ENCODE data around the gene CCDC188.

The CCDC188 gene

DNA sequence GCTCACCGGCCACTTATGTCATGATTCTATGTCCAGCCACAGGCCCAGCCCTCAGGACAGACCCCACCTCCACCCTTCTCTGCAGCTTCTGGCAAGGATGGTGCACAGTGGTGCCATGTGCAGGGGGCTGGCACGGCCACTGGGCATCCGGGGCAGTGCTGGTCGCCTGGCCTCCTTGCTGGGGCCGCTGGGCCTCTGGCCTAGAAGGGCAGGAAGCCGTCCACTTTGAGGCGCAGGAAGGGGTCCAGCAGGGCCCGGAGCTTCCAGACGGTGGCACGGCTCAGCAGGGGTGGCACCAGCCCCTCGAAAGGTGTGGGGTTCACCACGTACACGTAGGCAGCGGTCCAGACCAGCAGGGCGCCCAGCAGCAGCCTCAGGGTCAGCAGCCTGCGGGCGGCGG, 2.4 kb downstream of the CCDC188 start:
- no peak for DNase-seq (ENCODE audit: low read depth in 2 of 2)

DNA sequence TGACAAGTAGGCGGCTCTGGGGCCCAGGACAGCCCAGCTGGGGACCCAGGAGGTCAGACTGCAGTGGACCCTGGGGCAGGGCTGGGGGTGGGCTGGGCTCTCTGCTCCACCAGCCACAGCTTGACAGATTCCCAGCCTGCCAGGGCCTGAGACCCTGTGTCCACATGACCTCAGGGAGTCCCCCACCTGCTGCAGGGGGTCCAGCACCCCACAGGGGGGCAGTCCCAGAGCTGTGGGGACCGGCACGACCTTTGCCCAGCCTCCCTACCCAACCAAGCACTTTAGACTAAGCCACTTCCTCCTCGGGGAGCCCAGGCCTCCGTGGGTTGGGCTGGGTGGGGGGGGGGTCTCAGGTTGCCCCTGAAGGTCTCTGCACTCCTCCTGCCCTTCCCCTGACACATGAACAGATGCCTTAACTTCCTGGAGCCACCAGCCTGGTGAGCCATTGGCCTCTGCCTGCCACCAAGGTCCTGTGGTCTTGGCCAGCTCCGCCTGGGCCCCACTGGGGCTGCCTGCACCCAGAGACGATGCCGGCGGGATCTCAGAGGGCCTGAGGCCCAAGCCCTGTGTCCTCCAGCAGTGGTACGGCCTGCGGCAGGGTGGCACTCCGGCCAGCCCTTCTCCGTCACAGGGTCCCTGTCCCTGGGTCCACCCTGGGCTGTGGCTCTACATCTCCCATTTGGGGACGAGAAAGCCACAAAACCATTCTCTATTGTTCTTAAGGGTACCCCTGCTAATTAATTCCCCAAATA, 3.4 kb downstream of the CCDC188 start:
- no peak for DNase-seq (ENCODE audit: low read depth in 2 of 2)

DNA sequence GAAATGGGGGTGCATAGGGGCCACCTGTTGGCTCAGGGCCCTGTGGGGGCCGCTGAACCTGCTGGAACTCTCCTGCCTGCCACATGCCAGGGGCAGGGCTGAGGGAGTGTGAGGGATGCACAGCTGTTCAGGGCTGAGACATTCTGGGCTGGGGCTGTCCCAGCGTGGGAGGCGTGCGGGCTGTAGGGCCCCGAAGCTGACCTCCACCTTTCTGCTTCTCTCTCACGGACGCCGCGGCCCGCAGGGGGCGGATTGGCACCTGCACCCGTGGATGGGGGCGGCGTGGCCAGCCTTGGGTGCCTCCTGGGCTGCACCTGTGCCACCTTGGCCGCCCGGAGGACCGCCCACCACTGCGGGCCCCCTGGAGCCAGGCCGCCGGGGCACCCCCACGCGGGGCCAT, 4.1 kb downstream of the CCDC188 start:
- no peak for DNase-seq (ENCODE audit: low read depth in 2 of 2)

DNA sequence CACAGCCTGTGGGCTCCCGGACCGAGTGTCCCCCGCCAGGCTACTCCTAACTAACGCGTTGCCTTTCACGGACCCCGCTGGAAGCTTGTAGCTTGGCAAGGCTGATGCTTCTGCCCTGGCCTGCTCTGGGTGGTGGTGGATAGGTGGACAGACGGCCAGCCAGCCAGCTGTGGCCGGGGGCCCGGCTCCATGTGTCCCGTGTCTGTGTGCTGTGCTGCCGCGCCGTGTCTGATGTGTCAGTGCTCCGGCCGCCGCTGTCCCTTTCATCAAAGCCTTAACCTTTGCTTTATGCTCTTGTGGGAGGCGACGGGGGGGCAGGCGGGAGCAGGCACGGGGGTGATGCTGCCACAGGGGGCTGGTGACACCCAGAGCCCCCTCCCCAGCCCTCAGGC, 5.0 kb downstream of the CCDC188 start:
- DNase-seq (ENCODE audit: low read depth in 2 of 2): no peak

DNA sequence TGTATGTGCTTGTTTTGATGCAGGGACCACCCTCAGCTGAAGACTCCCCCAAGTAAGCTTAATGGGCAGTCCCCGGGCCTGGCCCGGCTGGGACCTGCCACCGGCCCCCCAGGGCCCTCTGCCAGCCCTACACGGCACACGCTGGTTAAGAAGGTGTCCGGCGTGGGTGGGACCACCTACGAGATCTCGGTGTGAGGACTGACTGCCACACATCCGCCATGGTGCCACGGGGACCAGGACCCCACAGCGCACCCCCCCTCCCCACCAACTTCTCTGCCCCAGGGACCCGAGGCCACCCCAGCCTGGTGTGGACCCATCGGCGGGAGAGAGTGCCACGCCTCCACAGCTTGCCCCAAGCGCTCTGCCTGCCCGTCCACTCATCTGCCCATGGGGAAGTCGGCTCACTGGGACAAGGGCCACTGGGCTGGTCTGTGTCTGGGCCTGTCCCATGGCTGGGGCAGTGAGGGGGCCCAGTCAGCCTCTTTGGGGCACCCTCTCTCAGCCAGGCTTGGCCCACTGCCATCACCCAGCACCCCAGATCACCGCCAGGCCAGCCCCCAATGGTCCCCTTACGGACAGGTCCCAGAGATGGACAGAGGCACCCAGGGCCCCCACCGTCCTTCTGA, 5.5 kb downstream of the CCDC188 start:
- DNase-seq (ENCODE audit: low read depth in 2 of 2): no peak

DNA sequence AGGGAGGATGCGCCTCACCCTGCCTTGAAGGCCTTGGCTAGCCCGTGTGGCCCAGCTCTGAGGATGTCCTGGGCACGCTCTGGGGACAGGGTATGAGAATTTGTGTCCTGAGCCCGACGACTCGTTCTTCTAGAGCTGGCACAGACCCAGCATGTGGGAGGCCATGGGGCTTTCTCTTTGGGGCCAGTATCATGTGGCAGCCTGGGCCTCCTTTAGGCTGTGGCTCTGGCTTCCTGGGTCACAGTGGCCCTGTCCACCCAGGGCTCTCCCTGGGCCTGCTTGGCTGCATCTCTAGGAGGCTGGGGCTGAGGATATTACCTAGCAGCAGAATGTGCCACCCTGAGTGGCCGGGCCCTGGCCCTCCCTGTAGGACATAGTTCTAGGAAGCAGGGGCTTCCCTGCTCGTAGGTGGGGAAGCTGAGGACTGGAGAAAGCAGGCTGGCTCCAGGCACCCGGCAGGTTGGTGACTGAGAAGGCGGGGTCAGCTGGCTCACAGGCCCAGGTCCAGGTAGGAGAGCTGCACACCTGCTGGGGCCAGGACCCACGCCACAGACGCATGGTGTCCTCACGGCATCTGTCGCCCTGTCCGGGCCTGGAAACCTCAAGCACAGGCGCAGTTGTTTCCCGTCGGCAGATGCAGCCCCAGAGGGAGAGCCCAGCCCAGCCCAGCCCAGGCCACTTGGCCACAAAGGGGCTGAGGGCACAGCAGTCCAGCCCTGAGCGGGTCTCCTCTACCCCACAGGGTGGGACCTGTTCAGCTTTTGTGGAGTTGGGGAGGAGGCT, 6.8 kb downstream of the CCDC188 start:
- DNase-seq (ENCODE audit: low read depth in 2 of 2): no peak

DNA sequence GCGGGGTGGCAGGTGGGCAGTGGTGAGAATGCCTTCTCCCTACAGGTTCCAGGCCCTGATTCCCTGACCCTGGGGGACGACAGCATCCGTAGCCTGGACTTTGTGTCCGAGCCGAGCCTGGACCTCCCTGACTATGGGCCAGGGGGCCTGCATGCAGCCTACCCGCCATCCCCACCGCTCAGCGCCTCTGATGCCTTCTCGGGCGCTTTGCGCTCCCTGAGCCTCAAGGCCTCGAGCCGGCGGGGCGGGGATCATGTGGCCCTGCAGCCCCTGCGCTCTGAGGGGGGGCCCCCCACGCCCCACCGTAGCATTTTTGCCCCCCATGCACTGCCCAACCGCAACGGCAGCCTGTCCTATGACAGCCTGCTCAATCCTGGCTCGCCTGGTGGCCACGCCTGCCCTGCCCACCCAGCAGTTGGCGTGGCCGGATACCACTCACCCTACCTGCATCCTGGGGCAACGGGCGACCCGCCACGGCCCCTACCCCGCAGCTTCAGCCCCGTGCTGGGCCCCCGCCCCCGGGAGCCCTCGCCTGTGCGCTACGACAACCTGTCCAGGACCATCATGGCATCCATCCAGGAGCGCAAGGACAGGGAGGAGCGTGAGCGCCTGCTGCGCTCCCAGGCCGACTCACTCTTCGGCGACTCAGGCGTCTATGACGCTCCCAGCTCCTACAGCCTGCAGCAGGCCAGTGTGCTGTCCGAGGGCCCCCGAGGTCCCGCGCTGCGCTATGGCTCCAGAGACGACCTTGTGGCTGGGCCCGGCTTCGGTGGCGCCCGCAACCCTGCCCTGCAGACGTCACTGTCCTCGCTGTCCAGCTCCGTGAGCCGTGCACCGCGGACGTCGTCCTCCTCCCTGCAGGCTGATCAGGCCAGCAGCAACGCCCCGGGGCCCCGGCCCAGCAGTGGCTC, 7.9 kb downstream of the CCDC188 start:
- no peak for DNase-seq (ENCODE audit: low read depth in 2 of 2)

DNA sequence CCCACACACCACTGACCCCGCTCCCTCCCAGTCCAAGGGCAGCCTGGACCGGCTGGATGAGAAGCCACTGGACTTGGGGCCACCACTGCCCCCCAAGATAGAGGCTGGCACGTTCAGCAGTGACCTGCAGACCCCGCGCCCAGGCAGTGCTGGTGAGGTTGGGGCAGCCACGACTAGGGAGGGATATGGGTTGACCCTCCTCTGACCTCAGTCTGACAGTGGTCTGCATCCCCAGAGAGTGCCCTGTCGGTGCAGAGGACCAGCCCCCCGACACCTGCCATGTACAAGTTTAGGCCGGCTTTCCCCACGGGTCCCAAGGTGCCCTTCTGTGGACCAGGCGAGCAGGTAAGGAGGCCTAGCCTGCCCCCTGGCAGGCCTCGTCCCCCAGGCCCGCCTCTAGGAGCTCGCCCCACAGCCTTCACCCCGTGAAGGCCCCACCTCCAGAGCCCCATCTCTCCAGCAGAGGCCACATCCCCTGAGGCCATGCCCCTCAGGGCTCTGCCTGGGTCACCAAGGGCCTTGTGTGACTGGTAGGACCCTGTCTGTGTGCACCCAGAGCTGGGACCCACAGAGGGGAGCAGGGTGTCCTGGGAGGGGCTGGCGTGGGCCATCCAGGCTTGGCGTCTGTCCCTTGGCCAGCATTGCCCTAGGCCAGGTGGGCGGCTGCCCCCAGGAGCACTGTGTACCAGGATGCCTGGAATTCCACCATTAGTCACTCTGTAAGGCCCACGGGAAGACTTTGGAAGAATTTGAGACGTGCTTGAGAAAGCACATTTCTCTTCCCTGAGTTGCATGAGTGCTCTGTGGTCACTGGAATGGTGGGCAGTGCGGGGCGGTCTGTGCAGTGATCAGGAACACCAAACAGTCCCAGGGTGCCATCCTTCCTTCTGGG, 9.4 kb downstream of the CCDC188 start:
- DNase-seq (ENCODE audit: low read depth in 2 of 2): no peak

DNA sequence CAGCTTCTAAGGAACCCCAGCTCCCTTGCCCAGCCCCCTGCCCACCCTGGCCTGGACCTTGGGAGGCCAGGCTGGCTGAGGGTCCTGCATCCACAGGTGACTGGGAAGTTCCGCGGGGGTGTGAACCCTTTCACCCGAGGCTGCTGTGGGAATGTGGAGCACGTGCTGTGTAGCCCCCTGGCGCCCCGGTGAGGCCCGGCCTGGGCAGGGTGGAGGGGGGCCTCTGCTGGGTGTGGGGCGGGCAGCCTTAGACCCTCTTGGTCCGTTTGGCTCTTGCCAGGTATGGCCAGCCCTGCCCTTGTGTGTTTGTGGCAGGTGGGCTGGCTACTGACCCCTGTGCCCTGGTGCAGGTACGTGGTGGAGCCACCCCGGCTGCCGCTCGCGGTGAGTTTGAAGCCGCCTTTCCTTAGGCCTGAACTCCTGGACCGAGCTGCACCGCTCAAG, 10.3 kb downstream of the CCDC188 start:
- no peak for DNase-seq (ENCODE audit: low read depth in 2 of 2)

DNA sequence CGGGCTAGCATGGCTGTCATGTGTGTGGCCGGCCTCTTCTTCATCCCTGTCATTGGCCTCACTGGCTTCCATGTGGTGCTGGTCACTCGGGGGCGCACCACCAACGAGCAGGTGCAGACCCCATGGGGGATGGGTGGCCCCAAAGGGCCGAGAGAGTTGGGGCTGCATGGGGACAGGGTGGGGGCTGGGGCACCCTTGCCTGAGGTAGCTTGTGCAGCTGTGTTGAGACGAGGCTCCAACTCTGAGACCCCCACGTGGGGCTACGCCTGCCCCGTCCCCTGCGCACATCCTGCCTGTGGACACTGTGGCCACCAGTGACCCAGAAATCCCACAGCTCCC, 10.8 kb downstream of the CCDC188 start:
- DNase-seq (ENCODE audit: low read depth in 2 of 2): no peak

DNA sequence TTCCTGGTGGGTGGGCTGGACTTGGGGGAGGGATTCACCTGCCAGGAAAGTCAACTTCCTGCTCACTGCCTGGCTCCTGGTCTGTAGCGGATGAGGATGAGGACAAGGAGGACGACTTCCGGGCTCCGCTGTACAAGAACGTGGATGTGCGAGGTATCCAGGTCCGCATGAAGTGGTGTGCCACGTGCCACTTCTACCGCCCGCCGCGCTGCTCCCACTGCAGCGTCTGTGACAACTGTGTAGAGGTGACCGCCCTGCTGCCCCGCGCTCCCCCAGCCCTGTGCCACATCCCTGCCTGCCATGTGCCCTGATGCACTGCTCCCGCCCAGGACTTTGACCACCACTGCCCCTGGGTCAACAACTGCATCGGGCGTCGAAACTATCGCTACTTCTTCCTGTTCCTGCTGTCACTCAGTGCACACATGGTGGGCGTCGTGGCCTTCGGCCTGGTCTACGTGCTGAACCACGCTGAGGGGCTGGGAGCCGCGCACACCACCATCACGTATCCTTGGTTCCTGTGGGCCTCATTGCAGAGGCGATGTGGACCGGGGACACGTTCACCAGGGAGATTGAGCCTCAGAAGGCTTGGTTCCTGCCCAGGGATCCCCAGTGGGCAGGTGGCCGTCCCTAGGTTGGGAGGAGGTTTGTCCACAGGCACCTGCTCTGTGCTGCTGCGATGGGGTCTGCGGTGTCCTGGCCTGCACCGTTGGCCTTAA, 11.3 kb downstream of the CCDC188 start:
- DNase-seq (ENCODE audit: low read depth in 2 of 2): no peak

DNA sequence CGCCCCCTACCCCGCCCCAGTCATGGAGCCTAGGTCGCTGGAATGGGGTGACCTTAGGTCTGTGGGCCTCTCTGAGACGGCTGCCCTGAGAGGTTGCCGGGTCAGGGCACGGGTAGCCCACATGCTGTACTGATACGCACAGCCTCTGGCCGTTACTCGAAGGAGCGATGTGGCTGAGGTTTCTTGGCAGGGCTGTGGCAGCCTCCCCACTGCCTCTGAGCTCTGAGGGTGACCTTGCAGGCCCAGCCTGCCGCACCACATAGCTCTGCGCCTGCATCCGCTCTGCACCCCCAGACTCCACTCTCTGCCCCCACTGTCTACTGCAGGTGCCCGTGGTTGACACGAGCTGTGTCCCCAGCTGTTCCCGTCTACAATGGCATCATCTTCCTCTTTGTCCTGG, 12.0 kb downstream of the CCDC188 start:
- no peak for DNase-seq (ENCODE audit: low read depth in 2 of 2)

DNA sequence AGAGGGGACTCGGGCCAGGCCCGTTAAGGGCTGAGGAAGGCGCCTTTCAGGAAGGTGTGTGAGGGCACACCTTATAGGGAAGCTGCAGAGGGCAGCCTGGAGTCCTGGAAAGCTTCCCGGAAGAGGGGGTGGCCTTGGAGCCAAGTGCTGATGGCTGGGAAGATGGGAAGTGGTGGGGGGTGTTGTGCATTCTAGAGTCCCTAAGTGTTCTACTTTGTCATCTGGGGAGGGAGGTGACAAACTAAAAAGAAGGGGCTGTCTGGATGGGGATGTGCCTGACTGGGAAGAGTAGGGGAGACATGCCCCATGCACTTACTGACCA, 12.5 kb downstream of the CCDC188 start:
- no peak for DNase-seq (ENCODE audit: low read depth in 2 of 2)

DNA sequence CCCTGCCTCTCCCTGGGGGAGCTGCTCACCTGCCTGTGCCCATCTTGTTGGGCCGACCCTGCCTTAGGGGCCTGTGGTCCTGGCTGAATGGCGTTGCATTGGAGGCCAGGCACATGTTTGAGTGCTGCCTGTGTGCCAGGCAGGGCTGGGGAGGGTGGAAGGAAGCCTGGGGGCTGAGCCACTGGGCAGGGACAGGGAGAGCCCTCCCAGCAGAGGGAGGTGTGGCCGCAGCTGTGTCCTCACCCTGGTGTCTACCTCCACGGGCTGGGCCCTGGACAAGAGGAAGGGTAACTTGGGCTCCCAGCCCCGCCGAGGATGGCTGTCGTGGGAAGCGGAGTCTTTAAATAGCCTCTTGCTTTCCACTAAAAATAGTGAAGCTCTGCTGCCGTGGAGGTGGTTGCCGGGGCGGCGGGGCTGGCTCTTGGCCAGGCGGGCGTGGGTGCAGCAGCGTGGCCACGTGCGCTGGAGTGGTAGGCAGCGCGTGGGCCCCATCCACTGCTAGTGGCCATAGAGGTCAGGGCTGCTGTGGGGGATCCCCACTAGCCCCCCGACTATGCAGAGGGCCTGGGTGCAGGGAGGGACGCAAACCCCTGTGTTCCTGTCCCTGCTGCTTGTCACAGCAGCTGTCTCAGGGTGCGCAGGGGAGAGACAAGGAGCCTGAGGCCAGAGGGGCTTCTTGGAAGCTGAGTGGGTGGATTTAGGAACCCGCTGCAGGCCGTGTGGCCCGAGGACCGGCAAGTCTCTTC, 13.0 kb downstream of the CCDC188 start:
- no peak for DNase-seq (ENCODE audit: low read depth in 2 of 2)

DNA sequence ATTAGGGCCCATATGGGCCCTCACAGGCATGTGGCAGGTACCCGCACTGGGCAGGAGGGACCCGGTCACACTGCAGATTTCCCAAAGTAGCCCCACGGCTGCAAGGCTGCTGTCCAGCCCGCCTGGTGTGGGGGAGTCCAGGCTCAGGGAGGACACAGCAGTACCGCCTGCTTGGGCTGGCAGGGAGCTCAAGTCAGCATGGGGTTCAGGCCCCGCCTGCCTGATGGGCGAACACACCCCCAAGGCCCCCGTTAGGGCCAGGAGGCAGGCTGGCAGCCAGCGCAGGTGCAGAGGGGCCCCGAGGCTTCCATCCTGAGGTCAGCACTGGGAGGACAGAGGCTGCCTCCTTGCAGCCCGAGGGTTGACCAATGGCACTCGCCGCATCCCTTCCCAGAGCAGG, 13.7 kb downstream of the CCDC188 start:
- no peak for DNase-seq (ENCODE audit: low read depth in 2 of 2)

DNA sequence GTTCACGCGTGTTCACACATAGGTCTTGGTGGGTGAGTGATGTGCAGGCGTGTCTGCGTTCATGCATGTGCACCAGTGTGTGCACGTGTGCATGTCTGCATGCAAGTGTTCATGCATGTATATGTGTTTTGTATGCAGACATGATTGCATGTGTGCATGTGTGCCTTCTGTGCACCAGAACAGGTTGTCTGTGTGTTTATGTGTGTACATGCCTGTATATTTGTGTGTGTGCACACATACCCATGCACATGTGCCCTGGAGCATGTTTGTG, 14.3 kb downstream of the CCDC188 start:
- no peak for DNase-seq (ENCODE audit: low read depth in 2 of 2)

DNA sequence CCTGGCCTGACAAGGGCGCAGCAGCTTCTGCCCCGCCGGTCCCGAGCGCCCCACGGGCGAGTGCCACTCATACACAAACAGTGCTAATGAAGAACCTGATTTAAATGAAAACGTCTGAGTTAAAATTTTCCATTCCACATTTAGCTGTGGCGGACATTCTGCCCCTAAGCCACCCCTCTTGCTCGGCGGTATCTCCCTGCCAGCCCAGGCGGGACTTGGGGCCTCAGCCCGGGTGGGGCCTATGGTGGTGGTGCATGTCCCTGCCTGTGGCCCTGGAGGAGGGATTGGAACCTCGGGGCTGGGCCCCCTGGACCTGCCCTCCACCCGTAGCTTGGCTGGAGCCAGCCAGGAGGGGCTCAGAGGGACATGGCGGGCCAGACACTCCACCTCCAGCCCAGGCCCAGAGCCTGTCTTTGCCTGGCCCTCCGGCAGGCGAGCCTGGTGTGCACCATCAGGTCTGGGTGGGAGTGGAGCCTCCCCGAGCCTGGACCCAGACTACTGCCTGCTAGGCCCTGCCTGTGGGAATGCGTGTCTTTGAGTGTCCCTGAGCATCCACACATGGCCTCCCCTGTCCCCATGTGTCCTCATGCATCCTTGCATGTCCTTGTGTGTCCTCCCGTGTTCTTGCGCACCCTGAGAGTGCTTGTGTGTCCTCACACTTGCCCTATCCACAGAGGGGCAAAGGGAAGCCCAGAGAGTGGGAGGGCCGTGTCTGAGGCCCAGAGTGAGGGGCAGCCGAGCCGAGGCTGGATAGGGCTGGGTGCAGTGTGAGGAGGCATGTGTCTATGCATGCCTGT, 14.9 kb downstream of the CCDC188 start:
- DNase-seq (ENCODE audit: low read depth in 2 of 2): no peak

DNA sequence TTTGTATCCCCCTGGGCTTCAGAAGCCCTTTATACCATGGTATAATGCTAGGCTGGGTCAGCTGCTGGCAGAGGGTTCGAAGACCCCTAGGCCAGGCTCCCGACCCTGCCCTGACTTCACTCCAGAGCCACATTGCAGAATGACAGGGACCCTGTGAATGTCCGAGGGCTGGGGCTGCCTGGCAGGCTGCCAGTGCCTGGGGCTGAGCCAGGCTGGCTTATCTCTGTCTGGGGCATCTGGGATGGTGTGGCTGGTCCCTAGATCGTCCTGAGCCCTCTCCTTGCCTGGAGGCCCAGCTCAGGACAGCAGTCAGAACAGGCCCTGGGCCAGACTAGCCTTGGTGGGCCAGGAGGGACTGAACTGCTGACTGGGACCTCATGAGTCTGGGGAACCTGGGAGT, 15.6 kb downstream of the CCDC188 start:
- DNase-seq (ENCODE audit: low read depth in 2 of 2): no peak

DNA sequence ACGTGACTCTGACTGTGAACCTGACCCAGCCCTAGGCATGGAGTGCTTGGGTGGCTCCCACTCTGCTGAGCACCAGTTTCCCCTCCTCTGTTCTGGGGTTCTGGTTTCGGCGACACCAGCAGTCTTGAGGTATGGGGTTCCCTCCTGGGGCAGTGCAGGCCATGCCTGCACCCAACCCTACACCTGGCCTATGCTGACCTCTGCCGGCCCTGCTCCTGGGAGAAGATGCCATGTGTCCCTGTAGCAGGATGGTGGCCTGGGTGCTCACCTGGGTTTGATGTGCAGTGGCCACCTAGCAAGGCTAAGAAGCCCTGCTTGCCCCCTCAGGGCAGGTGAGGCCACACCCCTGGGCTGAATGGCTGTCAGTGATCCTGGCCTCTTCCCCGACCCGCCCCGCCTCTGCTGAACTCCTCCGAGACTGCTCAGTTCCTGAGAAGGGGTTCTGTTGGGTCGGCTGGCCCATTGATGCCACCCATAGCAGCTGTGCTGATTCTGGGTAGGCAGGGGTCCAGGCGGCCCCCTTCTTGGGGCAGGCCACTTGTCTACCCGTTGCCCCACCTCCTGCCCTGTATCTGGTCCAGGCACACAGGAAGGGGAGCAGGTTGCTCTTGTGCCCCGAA, 16.8 kb downstream of the CCDC188 start:
- DNase-seq (ENCODE audit: low read depth in 2 of 2): no peak

Data from stimulated activated CD8-positive, alpha-beta memory T cell treated with anti-CD3 and anti-CD28 coated beads, Interleukin-7, amount 100 ng/mL, for 4 hours (primary cell).